ENCODE results near the gene HBG1.
"Not testable (repeated sequence)": the region's sequence is repeated elsewhere in the genome, so short reads cannot be mapped to it uniquely, and the experiment has no call there.

Gene HBG1
- 0 reads per million in 2 donors for total RNA-seq

DNA sequence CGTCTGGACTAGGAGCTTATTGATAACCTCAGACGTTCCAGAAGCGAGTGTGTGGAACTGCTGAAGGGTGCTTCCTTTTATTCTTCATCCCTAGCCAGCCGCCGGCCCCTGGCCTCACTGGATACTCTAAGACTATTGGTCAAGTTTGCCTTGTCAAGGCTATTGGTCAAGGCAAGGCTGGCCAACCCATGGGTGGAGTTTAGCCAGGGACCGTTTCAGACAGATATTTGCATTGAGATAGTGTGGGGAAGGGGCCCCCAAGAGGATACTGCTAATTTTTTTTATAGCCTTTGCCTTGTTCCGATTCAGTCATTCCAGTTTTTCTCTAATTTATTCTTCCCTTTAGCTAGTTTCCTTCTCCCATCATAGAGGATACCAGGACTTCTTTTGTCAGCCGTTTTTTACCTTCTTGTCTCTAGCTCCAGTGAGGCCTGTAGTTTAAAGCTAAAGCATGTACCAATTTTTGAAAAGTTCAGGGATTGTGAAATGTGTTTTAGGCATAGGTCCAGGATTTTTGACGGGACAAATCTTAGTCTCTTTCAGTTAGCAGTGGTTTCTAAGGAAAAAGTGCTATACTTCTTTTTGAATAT, at the start of gene HBG1:
HBG1 (minus strand) TSS at position 51 of the 590 bp plus-strand sequence. CDS start 53 bp downstream, outside the sequence.
- DNase-seq = not testable (repeated sequence)

DNA sequence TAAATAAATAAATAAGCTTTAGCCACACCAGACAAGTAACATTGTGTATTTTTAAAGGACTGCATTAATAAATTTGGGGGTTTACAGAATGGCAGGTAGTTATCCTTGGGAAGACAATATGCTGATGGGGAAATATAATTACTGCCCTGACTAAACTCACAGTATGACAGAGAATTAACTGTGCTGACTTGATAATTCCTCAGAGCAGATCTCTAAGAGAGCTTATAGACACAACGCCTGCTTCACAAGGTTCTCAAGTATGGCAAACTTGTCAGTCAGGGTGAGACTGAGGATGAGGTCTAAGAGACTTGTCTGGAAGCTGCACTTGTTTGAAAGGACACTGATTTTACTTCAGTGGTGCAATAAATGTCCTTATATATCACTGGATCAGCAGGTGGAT, 48.8 kb upstream of the HBG1 start:
- no peak for DNase-seq

DNA sequence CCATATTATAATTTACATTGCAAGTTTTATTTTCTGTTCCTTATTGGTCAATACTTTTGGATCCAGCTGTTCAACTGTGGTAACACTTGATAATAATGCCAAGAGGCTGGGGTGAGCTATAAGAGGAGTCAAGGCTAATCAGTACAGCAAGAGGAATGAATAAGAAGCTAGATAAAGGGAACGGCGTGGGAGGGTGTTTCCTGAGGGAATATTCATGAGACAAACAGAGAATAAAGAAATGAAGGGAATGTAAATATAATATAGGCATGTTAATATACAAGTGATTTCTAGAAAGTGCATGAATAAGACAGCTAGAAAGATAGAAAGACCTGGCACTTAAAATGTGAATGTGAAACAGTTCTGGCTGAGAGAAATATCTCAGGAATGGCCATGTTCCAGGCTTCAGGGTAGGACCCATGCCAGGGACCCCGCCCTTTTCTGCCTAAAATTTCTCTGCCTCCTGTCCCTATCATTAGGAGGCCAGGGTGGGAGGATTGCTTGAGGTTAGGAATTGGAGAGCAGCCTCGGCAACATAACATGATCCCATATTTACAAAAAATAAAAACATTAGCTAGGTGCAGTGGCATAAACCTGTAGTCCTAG, 48.2 kb upstream of the HBG1 start:
- DNase-seq = no peak

DNA sequence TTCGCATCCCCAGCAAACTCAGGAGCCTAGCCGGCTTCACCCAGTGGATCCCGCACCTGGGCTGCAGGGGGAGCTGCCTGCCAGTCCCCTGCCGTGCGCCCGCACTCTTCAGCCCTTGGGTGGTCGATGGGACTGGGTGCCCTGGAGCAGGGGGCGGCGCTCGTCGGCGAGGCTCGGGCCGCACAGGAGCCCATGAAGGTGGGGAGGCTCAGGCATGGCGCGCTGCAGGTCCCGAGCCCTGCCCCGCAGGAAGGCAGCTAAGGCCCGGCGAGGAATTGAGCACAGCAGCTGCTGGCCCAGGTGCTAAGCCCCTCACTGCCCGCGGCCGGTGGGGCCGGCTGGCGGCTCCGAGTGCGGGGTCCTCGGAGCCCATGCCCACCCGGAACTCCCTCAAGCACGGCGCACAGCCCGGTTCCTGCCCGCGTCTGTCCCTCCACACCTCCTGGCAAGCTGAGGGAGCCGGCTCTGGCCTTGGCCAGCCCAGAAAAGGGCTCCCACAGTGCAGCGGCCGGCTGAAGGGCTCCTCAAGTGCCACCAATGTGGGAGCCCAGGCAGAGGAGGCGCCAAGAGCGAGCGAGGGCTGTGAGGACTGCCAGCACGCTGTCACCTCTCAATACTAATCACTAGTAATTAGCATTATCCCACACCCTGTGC, 44.8 kb upstream of the HBG1 start:
- DNase-seq = not testable (repeated sequence)

DNA sequence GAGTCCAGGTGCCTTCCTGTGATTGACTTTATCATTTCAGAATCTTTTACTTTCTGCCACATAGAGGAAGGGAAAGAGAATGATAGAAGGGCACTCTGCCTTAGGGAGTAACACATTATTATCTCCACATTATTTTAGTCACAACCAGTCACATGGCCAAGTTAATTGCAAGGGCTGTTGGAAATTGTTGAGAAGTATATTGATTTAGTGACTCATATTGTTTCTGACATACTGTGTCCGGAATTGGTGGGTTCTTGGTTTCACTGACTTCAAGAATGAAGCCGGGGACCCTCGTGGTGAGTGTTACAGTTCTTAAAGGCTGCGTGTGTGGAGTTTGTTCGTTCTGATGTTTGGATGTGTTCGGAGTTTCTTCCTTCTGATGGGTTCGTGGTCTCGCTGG, 43.4 kb upstream of the HBG1 start:
- no peak for DNase-seq

DNA sequence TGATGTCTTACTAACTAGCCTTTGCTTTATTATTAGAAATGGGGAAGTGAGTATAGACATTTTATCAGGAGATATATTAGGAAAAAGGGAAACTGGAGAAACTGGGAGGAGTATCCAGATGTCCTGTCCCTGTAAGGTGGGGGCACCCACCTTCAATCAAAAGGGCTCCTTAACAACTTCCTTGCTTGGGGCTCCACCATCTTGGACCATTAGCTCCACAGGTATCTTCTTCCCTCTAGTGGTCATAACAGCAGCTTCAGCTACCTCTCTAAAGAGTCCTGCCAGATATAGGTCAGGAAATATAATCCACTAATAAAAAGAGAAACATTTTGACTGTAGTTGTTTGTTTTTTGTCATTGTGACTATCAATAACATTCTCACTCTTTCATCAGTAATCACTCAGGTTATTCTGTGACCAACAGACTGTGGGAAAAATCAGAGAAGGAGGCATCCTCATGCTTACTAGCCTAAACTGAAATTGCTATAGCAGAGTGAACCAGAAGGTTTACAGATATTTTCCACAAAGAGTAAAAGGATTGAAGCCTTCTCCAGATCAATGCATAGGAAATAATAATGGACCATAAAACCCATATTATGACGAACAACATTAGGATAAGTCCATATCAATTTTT, 41.7 kb upstream of the HBG1 start:
- DNase-seq = peak in 1 of 5 experiments; percentile 26

DNA sequence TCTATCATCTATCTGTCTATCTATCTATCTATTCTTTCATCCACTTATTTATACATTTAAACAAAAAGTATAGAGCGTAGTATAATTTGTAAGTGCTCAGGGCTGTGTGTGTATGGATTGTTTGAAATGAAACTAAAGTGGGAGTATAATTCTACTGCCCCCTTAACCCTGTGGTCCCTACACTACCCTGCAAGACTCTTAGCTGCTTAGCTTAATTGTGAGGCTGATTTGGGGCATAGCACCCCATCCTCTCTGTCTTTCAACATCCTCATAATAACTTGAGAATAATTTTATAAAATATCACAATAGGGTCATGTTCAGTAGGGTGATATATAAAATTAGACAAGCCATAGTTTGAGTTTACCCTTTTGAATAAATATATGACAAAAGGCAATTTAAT, 40.4 kb upstream of the HBG1 start:
- no peak for DNase-seq

DNA sequence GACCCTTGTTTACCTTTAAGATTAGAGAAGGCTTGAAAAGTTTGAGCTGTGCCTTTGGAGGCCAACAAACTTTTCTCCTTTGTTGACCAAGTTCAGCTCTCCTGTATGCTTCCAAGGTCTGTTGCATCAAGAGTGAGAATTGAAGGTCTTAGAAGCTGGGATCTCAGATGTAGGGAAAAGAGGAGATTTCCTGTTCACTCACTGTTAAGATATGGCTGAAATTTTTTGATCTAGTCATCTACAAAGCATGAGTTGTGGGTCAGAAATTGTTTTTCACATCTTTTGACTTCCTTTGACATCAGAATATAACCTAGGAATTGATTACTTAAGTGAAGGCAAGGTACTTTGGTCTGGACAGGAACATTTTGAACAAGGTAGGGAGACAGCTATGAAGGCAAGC, 40.0 kb upstream of the HBG1 start:
- DNase-seq = no peak

DNA sequence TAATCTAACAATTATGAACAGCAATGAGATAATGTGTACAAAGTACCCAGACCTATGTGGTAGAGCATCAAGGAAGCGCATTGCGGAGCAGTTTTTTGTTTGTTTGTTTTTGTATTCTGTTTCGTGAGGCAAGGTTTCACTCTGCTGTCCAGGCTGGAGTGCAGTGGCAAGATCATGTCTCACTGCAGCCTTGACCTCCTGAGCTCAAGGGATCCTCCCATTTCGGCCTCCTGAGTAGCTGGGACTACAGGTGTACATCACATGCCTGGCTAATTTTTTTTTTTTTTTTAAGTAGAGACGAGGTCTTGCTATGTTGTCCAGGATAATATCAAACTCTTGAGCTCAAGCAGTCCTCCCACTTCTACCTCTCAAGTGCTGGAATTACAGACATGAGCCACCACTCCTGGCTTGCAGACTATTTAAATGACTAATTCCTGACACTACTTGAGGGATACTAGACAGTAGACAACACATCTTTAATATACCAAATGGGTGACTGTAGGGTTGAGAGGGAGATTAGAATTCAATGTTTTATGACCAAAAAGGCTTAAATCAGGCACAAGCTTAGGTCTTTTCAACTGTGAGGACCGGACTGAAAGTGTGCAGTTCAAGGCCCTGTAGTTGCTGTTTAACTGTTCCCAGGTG, 39.4 kb upstream of the HBG1 start:
- DNase-seq = no peak

DNA sequence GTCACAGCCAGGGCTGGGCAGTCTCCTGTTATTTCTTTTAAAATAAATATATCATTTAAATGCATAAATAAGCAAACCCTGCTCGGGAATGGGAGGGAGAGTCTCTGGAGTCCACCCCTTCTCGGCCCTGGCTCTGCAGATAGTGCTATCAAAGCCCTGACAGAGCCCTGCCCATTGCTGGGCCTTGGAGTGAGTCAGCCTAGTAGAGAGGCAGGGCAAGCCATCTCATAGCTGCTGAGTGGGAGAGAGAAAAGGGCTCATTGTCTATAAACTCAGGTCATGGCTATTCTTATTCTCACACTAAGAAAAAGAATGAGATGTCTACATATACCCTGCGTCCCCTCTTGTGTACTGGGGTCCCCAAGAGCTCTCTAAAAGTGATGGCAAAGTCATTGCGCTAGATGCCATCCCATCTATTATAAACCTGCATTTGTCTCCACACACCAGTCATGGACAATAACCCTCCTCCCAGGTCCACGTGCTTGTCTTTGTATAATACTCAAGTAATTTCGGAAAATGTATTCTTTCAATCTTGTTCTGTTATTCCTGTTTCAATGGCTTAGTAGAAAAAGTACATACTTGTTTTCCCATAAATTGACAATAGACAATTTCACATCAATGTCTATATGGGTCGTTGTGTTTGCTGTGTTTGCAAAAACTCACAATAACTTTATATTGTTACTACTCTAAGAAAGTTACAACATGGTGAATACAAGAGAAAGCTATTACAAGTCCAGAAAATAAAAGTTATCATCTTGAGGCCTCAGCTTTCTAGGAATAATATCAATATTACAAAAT, 38.6 kb upstream of the HBG1 start:
- no peak for DNase-seq

DNA sequence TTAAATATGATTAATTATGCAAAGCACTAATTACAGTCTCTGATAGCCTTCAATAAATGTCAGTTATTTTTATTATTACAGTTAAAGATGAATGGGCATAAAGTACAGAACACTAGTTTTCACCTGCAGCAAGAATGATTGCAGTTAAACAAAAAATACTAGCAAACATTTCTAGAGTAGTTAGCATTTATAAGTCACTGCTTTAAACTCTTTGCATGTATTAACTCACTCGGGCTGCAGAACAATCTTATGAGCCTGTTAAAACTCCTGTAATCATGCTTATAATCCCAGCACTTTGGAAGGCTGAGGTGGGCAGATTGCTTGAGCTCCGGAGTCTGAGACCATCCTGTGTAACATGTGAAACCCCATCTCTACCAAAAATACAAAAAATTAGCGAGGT, 37.2 kb upstream of the HBG1 start:
- no peak for DNase-seq

DNA sequence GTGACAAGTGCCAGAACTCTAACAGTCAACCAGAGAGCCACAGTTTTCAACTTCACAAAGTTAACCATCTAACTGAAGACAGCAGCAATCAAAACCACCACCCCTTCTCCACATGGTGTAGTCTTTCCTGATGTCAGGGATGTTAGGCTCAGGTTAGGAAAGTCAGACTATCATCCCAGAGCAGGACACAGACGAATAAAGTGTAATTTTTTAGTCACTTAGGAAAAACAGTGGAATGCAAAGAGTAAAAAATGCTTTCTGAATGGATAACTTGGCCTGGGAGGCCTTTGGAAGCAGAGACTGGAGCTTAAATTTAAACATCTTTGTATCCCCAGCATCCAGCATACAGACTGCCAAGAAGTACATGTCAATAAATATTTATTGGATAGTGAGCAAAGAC, 36.7 kb upstream of the HBG1 start:
- no peak for DNase-seq

DNA sequence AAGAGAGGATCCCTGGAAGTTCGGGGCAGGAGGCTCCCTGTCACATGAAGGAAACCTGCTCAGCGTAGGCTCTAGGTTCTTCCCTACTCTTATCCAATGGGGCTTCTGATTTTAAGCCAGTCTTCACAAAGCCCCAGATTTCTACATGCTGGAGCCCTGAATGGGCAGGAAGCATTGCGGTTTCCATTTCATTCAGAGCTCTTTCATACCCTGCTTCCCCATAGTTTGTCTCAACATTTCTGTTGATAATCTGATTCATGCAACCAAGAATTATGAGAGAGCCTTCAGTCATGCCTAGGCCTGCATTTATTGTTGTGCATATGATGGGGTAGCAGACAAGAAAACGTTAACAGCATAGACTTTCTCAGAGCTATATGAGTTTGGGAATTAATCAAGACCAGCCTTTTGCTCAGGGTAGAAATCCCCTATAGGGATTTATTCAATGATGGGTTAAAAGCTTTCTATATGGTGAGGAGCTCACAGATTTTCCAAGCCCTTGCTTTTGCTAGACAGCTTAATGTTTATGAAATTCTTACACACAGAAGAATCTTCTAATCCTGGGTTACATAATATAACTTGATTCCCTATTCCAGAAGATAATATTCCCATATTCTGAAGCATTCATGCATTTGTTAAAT, 36.2 kb upstream of the HBG1 start:
- no peak for DNase-seq

DNA sequence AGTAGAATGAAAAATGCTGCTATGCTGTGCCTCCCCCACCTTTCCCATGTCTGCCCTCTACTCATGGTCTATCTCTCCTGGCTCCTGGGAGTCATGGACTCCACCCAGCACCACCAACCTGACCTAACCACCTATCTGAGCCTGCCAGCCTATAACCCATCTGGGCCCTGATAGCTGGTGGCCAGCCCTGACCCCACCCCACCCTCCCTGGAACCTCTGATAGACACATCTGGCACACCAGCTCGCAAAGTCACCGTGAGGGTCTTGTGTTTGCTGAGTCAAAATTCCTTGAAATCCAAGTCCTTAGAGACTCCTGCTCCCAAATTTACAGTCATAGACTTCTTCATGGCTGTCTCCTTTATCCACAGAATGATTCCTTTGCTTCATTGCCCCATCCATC, 35.0 kb upstream of the HBG1 start:
- no peak for DNase-seq

DNA sequence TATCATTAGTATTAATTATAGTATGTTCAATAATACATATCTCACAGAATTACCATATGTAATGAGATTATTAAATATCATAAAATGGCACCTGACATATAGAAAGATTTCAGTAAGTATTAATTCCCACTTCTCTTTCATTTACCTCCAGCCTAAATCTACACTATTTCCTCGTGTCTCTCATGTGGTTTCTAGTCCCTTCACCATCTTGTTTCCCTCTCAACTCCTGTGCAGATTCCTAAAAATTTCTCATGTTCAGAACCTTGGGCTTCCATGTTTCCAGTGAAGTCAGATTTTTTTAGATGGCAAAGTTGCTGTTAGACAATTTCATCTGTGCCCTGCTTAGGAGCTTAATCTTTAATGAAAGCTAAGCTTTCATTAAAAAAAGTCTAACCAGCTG, 34.2 kb upstream of the HBG1 start:
- no peak for DNase-seq

DNA sequence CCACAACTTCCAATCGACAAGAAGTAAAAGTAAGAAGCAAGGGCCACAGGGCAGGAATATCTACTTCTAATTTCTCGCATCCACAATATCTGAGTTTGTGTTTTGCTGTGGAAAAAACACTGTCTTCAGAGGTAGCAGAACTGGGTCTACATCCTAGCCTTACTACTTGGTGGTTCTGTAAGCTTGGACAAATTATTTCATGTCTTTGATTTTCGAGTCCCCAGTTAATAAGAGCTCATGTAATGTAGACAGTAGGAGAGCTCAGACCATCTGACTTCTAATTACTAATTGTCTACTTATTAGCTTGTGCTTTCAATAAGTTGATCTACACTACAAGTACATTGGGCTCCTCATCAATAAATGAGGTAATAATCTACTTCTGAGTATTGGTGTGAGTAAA, 33.4 kb upstream of the HBG1 start:
- DNase-seq = no peak

DNA sequence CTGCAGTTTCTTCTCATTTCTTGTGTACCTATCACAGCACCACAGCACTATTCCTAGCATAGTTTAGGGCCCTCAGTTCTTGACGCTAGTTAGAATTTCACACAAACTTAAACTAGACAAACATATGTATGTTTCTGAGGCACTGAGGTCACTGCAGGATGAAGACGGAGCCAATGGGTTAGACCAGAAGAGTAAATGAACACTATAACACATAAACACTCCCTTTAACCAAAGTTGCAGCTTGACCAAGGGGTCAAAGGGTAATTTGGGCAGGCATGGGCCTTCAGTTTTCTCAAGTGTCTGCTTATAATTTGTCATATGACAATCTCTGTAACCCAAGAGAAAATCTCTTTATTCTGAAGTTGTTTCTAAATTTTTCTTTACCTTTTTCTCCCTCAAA, 33.0 kb upstream of the HBG1 start:
- DNase-seq = no peak

DNA sequence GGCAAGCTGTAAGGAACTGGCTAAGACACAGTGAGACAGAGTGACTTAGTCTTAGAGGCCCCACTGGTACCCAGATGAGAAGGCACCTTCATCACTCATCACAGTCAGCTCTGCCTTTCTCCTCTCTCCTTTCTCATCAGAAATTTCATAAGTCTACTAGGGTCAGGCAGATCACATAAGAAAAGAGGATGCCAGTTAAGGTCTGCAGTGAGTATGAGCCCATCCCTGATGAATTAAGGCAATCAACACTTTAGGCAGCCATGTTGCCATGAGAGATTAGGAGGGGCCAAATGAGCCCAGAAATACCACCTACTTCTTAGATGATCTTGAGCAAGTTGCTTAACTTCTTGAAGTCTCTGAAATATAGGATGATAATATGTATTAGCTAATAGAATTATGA, 31.9 kb upstream of the HBG1 start:
- DNase-seq = no peak

DNA sequence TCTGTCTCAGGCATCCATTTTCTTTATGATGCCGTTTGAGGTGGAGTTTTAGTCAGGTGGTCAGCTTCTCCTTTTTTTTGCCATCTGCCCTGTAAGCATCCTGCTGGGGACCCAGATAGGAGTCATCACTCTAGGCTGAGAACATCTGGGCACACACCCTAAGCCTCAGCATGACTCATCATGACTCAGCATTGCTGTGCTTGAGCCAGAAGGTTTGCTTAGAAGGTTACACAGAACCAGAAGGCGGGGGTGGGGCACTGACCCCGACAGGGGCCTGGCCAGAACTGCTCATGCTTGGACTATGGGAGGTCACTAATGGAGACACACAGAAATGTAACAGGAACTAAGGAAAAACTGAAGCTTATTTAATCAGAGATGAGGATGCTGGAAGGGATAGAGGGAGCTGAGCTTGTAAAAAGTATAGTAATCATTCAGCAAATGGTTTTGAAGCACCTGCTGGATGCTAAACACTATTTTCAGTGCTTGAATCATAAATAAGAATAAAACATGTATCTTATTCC, 31.0 kb upstream of the HBG1 start:
- peak in 1 of 5 experiments; percentile 45 for DNase-seq

DNA sequence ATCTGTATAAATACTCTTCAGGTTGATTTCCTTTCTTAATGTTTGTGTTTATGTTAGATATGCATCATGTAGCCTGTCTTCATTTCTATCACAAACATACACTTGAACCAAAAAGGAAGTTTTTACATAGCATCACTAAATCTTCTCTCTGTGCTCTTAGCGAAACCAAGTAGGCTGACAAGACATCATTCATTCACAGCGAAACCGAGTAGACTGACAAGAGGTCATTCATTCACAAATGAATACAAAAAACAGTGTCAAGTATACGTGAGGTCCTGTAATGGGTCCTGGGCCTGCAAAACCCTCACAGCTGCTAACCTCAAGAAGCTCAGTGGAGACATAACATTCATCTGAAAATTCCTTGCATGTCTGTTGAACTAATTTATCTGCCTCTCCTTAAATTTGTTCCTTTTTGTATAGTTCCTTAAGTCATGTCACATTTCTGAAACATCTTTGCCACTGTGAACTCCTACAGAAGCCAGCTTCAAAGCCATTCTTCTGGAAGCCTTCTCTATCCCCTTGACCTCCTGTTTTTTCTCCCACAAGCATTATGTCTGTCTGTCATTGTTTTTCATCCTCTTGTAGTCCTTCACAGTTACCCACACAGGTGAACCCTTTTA, 29.9 kb upstream of the HBG1 start:
- DNase-seq = no peak

DNA sequence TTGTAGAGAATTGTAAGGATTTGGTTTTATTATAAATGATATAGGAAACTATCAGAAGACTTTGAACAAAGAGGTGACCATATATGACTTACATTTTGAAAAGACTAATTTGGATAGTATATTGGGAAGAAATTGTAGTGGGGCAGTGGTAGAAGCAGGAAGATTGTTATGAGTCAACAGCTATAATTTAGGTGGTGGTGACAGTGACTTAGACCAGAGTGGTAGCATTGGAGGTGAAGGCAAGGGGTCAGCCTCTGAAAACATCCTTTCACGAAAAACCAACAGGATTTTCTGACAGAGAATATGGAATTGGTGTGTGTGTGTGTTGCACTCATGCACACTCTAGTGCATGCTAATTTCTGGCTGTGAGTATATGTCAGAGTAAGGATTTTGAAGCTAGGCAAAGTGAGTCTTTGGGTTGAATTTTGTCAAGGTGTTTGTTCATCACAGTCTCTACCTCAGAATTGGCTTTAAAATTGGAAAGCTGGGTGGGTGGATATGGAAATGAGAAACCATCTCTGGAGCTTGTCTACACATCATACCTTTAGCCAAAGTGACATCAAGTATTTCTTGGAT, 28.2 kb upstream of the HBG1 start:
- no peak for DNase-seq

Data from T-helper 2 cell (primary cell).